Gastrocnemius medialis (tissue), 4 donors: ENCODE data around the gene NAB2.

ENCODE experiments used
- CTCF ChIP-seq, 5 experiments: fragments of 450-650 bp in 3 of 5; fragments of 200-600 bp in 2 of 5; sonication (generic) in 2 of 5; IDR thresholded peaks in 4 of 5; conservative IDR thresholded peaks in 1 of 5; 1 replicate in 4 of 5; 2 replicates in 1 of 5; pipeline ENCODE4 v1.5.1; 2016 to 2019; ENCODE audit warnings: antibody characterized with exemption in 5 of 5, mild to moderate bottlenecking in 3 of 5, moderate library complexity in 3 of 5
- POLR2A ChIP-seq, 2 donors: fragments of 450-650 bp; IDR thresholded peaks; one replicate each; pipeline ENCODE4 v1.6.1; 2017; ENCODE audit warnings: antibody characterized with exemption in 2 of 2, mild to moderate bottlenecking in 2 of 2, moderate library complexity in 2 of 2

GRCh38 chr12:57101892-57102695 is 13.2 kb downstream of the NAB2 start:
- TF ChIP-seq CTCF (IDR thresholded peaks at IDR 0.05 in 4 of 5, conservative IDR thresholded peaks at IDR 0.05 in 1 of 5) (no peak), POLR2A (IDR thresholded peaks at IDR 0.05) (no peak)
